22Rv1 (cell line): ENCODE results near the gene CNTNAP2.

Source experiments
- H3K27ac ChIP-seq: fragments of 450-650 bp; 2 replicates; pipeline ENCODE4 v1.5.1; 2017
- ZFX ChIP-seq: fragments of 450-650 bp; IDR thresholded peaks from 2 replicates; pipeline ENCODE4 v1.6.1; 2017; ENCODE audit warnings: antibody characterized with exemption, borderline replicate concordance
- TF ChIP-seq, protein P1 (sequence below): fragments of 450-650 bp; IDR thresholded peaks from 2 replicates; pipeline ENCODE4 v1.5.1; 2017; ENCODE audit warnings: mild to moderate bottlenecking

Gene CNTNAP2

DNA sequence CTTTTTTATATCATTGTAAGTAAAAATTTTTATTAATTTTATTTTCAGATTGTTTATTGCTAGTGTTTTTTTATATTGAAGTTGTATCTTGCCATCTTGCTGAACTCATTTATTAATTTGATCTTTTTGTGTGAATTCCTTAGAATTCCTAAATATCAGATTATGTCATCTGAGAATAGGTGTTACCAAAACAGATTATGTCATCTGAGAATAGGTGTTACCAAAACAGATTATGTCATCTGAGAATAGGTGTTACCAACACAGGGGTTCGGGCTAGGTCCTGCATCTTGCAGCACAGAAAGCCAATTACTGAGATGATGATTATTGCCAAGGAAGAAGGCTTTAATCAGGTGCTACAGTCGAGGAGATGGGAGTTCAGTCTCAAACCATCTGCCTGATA is 383.4 kb downstream of the CNTNAP2 start:
- TF ChIP-seq, protein P1, sequence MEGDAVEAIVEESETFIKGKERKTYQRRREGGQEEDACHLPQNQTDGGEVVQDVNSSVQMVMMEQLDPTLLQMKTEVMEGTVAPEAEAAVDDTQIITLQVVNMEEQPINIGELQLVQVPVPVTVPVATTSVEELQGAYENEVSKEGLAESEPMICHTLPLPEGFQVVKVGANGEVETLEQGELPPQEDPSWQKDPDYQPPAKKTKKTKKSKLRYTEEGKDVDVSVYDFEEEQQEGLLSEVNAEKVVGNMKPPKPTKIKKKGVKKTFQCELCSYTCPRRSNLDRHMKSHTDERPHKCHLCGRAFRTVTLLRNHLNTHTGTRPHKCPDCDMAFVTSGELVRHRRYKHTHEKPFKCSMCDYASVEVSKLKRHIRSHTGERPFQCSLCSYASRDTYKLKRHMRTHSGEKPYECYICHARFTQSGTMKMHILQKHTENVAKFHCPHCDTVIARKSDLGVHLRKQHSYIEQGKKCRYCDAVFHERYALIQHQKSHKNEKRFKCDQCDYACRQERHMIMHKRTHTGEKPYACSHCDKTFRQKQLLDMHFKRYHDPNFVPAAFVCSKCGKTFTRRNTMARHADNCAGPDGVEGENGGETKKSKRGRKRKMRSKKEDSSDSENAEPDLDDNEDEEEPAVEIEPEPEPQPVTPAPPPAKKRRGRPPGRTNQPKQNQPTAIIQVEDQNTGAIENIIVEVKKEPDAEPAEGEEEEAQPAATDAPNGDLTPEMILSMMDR, result no peak
- TF ChIP-seq ZFX, result no peak
- no peak overlapping the region for H3K27ac ChIP-seq

GRCh38 chr7:146503844-146504243 is 387.2 kb downstream of the CNTNAP2 start:
- no peak overlapping the region for H3K27ac ChIP-seq
- no peak for TF ChIP-seq ZFX
- TF ChIP-seq, protein P1, result no peak

DNA sequence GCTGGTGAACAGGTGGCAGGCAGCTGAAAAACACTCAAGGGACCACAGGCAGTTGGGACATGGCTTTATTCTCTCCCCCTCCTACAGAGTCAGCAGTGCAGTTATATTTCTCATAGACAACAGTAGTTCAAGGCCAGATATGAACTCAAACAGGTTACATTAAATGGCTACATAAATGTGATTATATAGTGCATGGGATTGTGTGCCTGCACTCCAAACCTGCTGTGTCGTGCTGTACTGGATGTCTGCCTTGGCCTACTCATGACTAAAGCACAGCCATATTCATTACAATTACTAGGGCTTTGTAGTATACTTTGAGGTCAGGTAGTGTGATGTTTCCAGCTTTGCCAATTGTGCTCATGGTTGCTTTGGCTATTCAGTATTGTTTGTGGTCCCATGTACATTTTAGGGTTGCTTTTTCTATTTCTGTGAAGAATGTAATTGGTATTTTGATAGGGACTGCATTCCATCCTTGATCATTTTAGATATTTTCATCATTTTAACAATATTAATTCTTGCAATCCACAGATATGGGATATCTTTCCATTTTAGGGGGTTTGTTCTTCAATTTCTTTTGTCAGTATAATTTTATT is 393.6 kb downstream of the CNTNAP2 start:
- TF ChIP-seq, protein P1, result no peak
- no peak for TF ChIP-seq ZFX
- H3K27ac ChIP-seq, result no peak overlapping the region

DNA sequence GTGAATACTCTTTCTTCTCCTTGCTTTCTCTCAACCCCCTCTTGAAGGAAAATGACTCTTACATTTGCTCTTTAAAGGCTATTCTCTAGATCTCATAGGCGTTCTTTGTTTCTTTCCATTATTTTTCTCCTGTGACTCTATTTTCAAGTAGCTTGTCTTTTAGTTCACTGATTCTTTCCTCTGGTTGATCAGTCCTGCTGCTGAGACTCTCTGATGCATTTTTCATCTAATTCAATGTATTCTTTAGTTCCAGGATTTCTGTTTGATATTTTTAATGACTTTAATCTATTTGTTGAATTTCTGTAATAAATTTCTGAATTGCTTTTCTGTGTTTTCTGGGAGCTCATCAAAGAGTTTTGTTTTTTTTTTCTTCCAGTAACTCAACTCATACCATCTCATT is 397.7 kb downstream of the CNTNAP2 start:
- no peak overlapping the region for H3K27ac ChIP-seq
- TF ChIP-seq, protein P1, result no peak
- TF ChIP-seq ZFX, result no peak

DNA sequence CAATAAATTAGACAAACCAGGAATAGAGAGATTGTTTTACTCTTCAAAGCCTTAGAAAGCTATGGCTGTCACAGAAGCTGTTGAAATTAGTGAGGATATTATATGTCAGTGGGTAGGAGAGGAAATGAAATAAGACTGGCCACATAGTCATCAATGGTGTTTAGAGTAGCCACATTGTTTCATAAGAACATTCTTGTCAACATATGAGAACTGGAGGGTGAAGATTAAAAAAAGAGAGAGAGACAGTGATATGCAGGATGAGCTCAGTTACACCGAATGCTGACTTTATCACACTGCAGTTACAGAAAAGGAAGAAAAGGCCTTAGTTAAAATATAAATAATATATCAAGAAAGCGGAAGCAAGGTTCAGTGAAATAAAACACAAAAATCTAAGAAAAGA is 412.0 kb downstream of the CNTNAP2 start:
- TF ChIP-seq ZFX, result no peak
- TF ChIP-seq, protein P1, result no peak
- no peak overlapping the region for H3K27ac ChIP-seq

GRCh38 chr7:146539836-146540235 is 423.2 kb downstream of the CNTNAP2 start:
- TF ChIP-seq ZFX, result no peak
- TF ChIP-seq, protein P1, result no peak
- H3K27ac ChIP-seq, result no peak overlapping the region

- H3K27ac ChIP-seq, result no peak overlapping the region
- TF ChIP-seq ZFX, result no peak
- TF ChIP-seq, protein P1, result no peak
Observed at GRCh38 chr7:146542101-146542500, 425.5 kb downstream of the CNTNAP2 start.
